Liver (tissue), 9 donors: ENCODE data around the gene GNG12. TPM values are rescaled to one million over a fixed set of nuclear protein-coding genes. Genes with fewer than 3 reads are reported as not detected.
A peak's percentile ranks its signal among the peaks of the same experiment; 100 is the strongest.

Experiments used
- DNase-seq: peaks from one replicate; pipeline ENCODE4 v3.0.0-alpha.2; 2017; ENCODE audit warnings: low spot score
- H3K27ac ChIP-seq, 2 donors: one replicate each; pipeline ENCODE4 v1.7.0; 2013; ENCODE audit warnings: inconsistent platforms in 2 of 2, low read length in 2 of 2, control low read depth in 1 of 2, low read depth in 1 of 2, mild to moderate bottlenecking in 1 of 2
- H3K27me3 ChIP-seq, 4 donors: one replicate each; pipeline versions ENCODE4 v1.6.1 to v1.7.0; 2013; ENCODE audit warnings: low read length in 3 of 4, inconsistent platforms in 1 of 4, mild to moderate bottlenecking in 1 of 4, moderate library complexity in 1 of 4; ENCODE audit not compliant: control insufficient read depth in 4 of 4, insufficient read depth in 4 of 4
- H3K36me3 ChIP-seq, 4 donors: one replicate each; pipeline versions ENCODE4 v1.6.1 to v1.7.0; 2013; ENCODE audit warnings: low read length in 3 of 4, mild to moderate bottlenecking in 3 of 4, low read depth in 1 of 4, moderate library complexity in 1 of 4; ENCODE audit not compliant: control insufficient read depth in 4 of 4, insufficient read depth in 3 of 4
- H3K4me1 ChIP-seq, 4 donors: one replicate each; pipeline versions ENCODE4 v1.6.1 to v1.7.0; 2013; ENCODE audit warnings: low read length in 3 of 4, mild to moderate bottlenecking in 3 of 4, moderate library complexity in 1 of 4; ENCODE audit not compliant: control insufficient read depth in 4 of 4, insufficient read depth in 4 of 4
- H3K4me3 ChIP-seq, 3 donors: one replicate each; pipeline versions ENCODE4 v1.6.1 to v1.7.0; 2013; ENCODE audit warnings: low read length in 3 of 3, control low read depth in 1 of 3, low read depth in 1 of 3, mild to moderate bottlenecking in 1 of 3
- H3K9ac ChIP-seq, 2 donors: one replicate each; pipeline ENCODE4 v1.7.0; 2013; ENCODE audit warnings: low read length in 2 of 2, mild to moderate bottlenecking in 2 of 2, moderate library complexity in 2 of 2, control low read depth in 1 of 2, low read depth in 1 of 2
- H3K9me3 ChIP-seq, 4 donors: one replicate each; pipeline versions ENCODE4 v1.6.1 to v1.7.0; 2013; ENCODE audit warnings: low read length in 3 of 4; ENCODE audit not compliant: control insufficient read depth in 4 of 4
- ATF3 ChIP-seq: IDR thresholded peaks from 2 replicates; pipeline ENCODE4 v1.6.1; 2016; ENCODE audit warnings: antibody characterized with exemption
- CTCF ChIP-seq: fragments of 150-350 bp; IDR thresholded peaks from 2 replicates; pipeline ENCODE4 v1.5.1; 2017; ENCODE audit warnings: improper control_type of control experiment, low read depth, low read length; ENCODE audit not compliant: missing input control
- EGR1 ChIP-seq, 2 donors: IDR thresholded peaks; 2 replicates each; pipeline ENCODE4 v1.6.1; 2016 to 2018; ENCODE audit warnings: antibody characterized with exemption in 2 of 2, low read depth in 2 of 2
- FOXA1 ChIP-seq: IDR thresholded peaks from 2 replicates; pipeline ENCODE4 v1.6.1; 2016; ENCODE audit warnings: antibody characterized with exemption
- HNF4A ChIP-seq, 2 donors: conservative IDR thresholded peaks; 2 replicates each; pipeline ENCODE4 v1.6.1; 2016; ENCODE audit warnings: antibody characterized with exemption in 2 of 2, mild to moderate bottlenecking in 2 of 2
- HNF4G ChIP-seq: IDR thresholded peaks from 2 replicates; pipeline ENCODE4 v1.6.1; 2016; ENCODE audit warnings: antibody characterized with exemption
- MAX ChIP-seq: IDR thresholded peaks from 2 replicates; pipeline ENCODE4 v1.6.1; 2016; ENCODE audit warnings: antibody characterized with exemption
- NR2F2 ChIP-seq: IDR thresholded peaks from 2 replicates; pipeline ENCODE4 v1.6.1; 2016; ENCODE audit warnings: antibody characterized with exemption
- REST ChIP-seq: IDR thresholded peaks from 2 replicates; pipeline ENCODE4 v1.6.1; 2016; ENCODE audit warnings: antibody characterized with exemption, mild to moderate bottlenecking
- RXRA ChIP-seq, 2 donors: IDR thresholded peaks; 2 replicates each; pipeline ENCODE4 v1.6.1; 2017 to 2018; ENCODE audit warnings: antibody characterized with exemption in 2 of 2, mild to moderate bottlenecking in 1 of 2
- SP1 ChIP-seq: IDR thresholded peaks from 2 replicates; pipeline ENCODE4 v1.6.1; 2018; ENCODE audit warnings: antibody characterized with exemption, mild to moderate bottlenecking
- TAF1 ChIP-seq: conservative IDR thresholded peaks from 2 replicates; pipeline ENCODE4 v1.6.1; 2016; ENCODE audit warnings: antibody characterized with exemption, mild to moderate bottlenecking
- YY1 ChIP-seq: IDR thresholded peaks from 2 replicates; pipeline ENCODE4 v1.6.1; 2016; ENCODE audit warnings: antibody characterized with exemption, mild to moderate bottlenecking
- ZBTB33 ChIP-seq: IDR thresholded peaks from 2 replicates; pipeline ENCODE4 v1.6.1; 2016; ENCODE audit warnings: antibody characterized with exemption
- WGBS: extraction: QIAGEN DNeasy Blood & Tissue Kit; methylation state at CpG from one replicate; pipeline ENCODE4 v1.1.7; 2013; 5-methylcytosine and 5-hydroxymethylcytosine counted together
- polyA plus RNA-seq, 2 donors: library from polyadenylated mRNA; stranded (reverse) in 1 of 2; unstranded in 1 of 2; fragments of 200-250 nt in 1 of 2; fragments of >200 nt in 1 of 2; fragmentation: Nextera tagmentation in 1 of 2; extraction: Ambion mirVana in 1 of 2; gene quantifications; one replicate each; pipeline versions ENCODE4 v1.2.1 to v1.2.3, GENCODE V29; 2013 to 2015
- total RNA-seq, 2 donors: library from RNA; depleted of rRNA; stranded (reverse); fragments of >200 nt; gene quantifications; one replicate each; pipeline ENCODE4 v1.2.3, GENCODE V29; 2014
- donor health status: healthy.
- donor health status: healthy.
- donor health status: healthy.
- donor health status: healthy.
- donor health status: healthy.

The GNG12 gene
- total and polyA plus RNA-seq, 4 donors, result 15.4 to 26.1 (median 19.7) TPM

GRCh38 chr1:67761730-67762129 is 71.5 kb downstream of the GNG12 start:
- Histone ChIP-seq H3K27ac (no peak overlapping the region), H3K9ac (no peak overlapping the region), H3K4me3 (no peak overlapping the region), H3K9me3 (no peaks in the 10 kb centered on the region), H3K4me1 (peaks cover under 1 to 24% (median 12%) of the 10 kb centered on the region in 4 donors), H3K27me3 (no peaks in the 10 kb centered on the region), H3K36me3 (peaks cover 0 to 1% (median 0%) of the 10 kb centered on the region in 4 donors)
- no peak for TF ChIP-seq REST
- TF ChIP-seq MAX, result no peak
- DNase-seq, result no peak
- 84% methylated on average over 4 of the region's 4 CpGs for WGBS

- no peak overlapping the region for H3K9ac ChIP-seq
- peak overlapping the region in 1 of 2 donors; percentile 26 for H3K27ac ChIP-seq
- no peak for DNase-seq
- peaks cover 2 to 18% (median 12%) of the 10 kb centered on the region in 4 donors for H3K4me1 ChIP-seq
- 67% methylated on average over 2 of the region's 2 CpGs for WGBS
- no peaks in the 10 kb centered on the region for H3K9me3 ChIP-seq
- H3K27me3 ChIP-seq, result no peaks in the 10 kb centered on the region
- no peak overlapping the region for H3K4me3 ChIP-seq
- H3K36me3 ChIP-seq, result peaks cover 0 to 1% (median 0%) of the 10 kb centered on the region in 4 donors
- no peak for TF ChIP-seq NR2F2
- TF ChIP-seq EGR1 (IDR thresholded peaks at IDR 0.05; ENCODE audit: low read depth in 2 of 2), result no peak
Measured at GRCh38 chr1:67761091-67761490, 72.2 kb downstream of the GNG12 start.

- Histone ChIP-seq H3K27ac (peak overlapping the region; percentile 87 to 93), H3K4me3 (no peak overlapping the region), H3K27me3 (no peaks in the 10 kb centered on the region), H3K9ac (peak overlapping the region in 1 of 2 donors; percentile 55), H3K4me1 (peaks cover 2 to 18% (median 12%) of the 10 kb centered on the region in 4 donors), H3K36me3 (peaks cover 0 to 1% (median 0%) of the 10 kb centered on the region in 4 donors), H3K9me3 (no peaks in the 10 kb centered on the region)
- WGBS, result 17% methylated on average over 14 of the region's 14 CpGs
- DNase-seq, result peak; percentile 71
- TF ChIP-seq HNF4A (conservative IDR thresholded peaks at IDR 0.05) (peak; percentile 99 to 100), RXRA (IDR thresholded peaks at IDR 0.05) (peak; percentile 89 to 97), YY1 (peak; percentile 71), ATF3 (no peak), REST (peak; percentile 77), CTCF (peak; percentile 85), NR2F2 (peak; percentile 67), SP1 (peak; percentile 99), TAF1 (no peak), ZBTB33 (peak; percentile 88), HNF4G (peak; percentile 99), FOXA1 (peak; percentile 67)
Measured at GRCh38 chr1:67760030-67760821, 73.0 kb downstream of the GNG12 start.
